ENCODE data around the gene CDKN2C.
A peak's percentile ranks its signal among the peaks of the same experiment; 100 is the strongest.
"Not testable (repeated sequence)": the region's sequence is repeated elsewhere in the genome, so short reads cannot be mapped to it uniquely, and the experiment has no call there.

The CDKN2C gene

DNA sequence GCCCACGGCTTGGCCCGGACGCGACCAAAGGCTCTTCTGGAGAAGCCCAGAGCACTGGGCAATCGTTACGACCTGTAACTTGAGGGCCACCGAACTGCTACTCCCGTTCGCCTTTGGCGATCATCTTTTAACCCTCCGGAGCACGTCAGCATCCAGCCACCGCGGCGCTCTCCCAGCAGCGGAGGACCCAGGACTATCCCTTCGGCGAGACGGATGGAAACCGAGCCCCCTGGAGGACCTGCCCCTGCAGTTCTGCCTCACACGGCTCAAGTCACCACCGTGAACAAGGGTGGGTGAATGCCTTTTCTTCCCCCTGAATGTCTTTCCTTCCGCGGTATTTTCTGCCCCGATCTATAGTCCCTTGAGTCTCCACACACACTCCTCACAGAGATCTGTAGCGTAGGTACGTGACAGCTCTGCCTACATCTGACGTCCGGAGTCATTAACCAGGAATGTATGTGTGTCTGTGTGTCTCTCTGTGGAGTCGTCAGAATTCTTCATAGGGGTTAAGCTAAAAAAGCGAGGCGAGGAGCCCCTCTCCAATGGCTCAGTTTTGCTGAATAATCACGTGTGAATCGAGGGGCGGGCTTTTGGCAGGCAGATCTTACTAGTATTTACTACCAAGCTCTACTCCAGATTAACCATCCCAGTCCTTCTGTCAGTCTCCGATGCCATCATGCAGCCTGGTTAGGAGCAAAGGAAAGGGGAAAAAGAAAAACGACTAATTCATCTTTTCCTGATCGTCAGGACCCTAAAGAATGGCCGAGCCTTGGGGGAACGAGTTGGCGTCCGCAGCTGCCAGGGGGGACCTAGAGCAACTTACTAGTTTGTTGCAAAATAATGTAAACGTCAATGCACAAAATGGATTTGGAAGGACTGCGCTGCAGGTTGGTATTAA is at the start of gene CDKN2C:
CDKN2C (plus strand) TSS at position 635 of the 898 bp plus-strand sequence; CDS start at position 759, 124 bp downstream.
- peak; percentile 84 for DNase-seq (ENCODE audit: low spot score)

- no peak for DNase-seq (ENCODE audit: low spot score)
Measured at GRCh38 chr1:50920409-50920808, 49.6 kb upstream of the CDKN2C start.

DNA sequence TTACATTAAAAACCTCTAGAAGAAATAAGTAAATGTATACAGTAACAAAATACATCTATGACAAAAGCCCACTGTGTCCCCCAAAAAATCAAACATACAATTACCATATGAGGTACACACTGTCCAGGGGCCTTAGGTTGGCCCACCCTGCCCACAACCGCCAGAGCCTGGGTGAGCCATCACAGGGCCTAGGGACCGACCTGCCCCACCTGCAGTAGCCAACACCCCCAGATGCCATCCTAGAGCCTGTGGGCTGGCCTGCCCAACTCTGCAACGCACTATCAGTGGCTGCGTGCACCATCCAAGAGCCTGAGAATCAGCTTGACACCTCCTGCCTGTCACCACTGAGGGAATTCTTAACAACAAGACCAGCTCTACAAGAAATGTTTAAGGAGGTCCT is 49.0 kb upstream of the CDKN2C start:
- DNase-seq (ENCODE audit: low spot score) = no peak

GRCh38 chr1:50923564-50923963 is 46.5 kb upstream of the CDKN2C start:
- DNase-seq (ENCODE audit: low spot score) = no peak

DNA sequence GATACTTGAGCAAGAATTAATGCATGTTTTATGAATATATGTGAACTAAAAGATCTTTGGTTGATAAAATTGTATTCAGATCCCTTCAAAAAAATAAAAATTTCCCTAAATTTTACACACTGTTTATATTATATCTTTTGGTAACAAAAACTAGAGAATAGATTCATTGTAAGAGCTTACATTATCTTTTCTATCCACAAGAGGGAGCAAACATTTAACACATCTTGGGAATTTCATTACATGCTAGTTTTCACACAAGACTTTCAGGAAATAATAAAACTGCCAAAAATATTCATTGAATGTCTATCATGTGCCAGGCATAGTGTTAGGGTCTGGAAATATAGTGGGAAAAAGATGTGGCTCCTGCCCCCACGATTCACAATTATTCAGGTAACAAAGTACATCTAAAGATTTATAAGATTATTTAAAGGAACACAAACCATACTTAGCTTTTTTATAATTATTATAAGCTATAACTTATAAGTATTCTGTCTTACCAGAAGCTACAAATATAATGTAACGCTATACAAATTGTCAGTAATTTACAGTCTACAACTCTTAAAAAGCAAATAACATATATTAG is 40.6 kb upstream of the CDKN2C start:
- DNase-seq (ENCODE audit: low spot score) = peak; percentile 45

GRCh38 chr1:50930193-50930592 is 39.9 kb upstream of the CDKN2C start:
- DNase-seq (ENCODE audit: low spot score) = no peak

DNA sequence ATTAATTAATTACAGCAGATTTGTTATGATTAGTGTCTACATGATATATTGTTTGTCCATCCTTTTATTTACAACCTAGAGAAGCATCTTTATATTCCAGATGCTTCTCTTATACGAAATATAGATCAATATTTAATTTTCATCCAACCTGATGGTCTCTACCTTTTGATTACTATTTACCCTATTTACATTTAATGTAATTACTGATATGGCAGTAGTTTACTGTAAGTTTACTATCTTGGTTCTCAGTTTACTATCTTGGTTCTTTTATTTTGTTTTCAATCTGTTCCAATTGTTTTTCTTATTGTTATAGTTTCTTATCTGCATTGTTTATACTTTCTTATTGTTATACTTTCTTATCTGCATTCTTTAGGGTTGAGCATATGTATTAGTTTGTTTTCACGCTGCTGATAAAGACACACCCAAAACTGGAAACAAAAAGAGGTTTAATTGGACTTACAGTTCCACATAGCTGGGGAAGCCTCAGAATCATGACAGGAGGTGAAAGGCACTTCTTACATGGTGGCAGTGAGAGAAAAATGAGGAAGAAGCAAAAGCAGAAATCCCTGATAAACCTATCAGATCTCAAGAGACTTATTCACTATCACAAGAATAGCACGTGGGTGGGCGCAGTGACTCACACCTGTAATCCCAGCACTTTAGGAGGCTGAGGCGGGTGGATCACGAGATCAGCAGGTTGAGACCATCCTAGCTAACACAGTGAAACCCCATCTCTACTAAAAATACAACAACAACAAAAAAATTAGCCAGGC is 38.9 kb upstream of the CDKN2C start:
- DNase-seq (ENCODE audit: low spot score) = peak; percentile 13

DNA sequence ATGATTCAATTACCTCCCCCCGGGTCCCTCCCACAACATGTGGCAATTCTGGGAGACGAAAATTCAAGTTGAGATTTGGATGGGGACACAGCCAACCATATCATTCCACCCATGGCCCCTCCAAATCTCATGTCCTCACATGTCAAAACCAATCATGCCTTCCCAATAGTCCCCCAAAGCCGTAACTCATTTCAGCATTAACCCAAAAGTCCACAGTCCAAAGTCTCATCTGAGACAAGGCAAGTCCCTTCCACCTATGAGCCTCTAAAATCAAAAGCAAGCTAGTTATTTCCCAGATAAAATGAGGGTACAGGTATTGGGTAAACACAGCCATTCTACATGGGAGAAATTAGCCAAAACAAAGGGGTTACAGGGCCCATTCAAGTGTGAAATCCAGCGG is 38.0 kb upstream of the CDKN2C start:
- not testable (repeated sequence) for DNase-seq (ENCODE audit: low spot score)

DNA sequence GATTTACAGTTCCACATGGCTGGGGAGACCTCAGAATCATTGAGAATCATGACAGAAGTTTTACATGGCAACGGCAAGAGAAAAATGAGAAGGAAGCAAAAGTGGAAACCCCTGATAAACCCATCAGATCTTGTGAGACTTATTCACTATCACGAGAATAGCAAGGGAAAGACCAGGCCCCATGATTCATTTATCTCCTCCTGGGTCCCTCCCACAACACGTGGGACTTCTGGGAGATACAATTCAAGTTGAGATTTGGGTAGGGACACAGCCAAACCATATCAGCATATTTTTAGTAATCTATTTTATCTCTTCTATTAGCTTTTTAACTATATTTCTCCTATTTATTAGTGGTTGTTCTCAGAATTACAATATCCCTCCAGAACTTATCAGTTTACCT is 36.3 kb upstream of the CDKN2C start:
- DNase-seq (ENCODE audit: low spot score) = not testable (repeated sequence)

DNA sequence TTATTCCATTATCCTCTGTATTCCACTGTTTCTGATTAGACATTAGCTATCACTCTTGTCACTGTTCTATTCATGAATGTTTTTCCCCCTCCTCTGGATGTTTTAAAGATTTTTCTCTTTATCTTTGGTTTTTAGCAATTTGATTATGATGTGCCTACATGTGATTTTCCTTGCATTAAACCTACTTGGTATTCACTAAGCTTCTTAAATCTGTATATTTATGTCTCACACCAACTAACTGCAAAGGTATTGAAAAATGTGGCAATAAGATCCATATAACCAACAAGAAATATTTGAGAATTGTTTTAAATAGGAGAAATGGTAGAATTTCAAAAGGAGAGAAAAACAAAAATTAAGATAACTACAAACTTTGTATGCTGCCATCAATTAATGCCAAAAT is 35.2 kb upstream of the CDKN2C start:
- no peak for DNase-seq (ENCODE audit: low spot score)

DNA sequence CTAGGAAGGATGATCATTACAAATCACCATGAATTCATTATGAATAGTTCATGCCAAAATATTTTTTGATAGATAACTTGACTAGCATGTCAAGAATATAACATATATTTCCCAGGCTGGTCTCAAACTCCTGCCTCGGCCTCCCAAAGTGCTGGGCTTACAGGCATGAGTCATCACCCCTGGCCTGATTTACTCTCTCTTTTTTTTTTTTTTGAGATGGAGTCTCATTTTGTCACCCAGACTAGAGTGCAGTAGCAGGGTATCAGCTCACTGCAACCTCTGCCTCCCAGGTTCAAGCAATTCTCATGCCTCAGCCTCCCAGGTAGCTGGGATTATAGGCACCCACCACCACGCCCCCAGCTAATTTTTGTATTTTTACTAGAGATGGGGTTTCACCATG is 34.8 kb upstream of the CDKN2C start:
- DNase-seq (ENCODE audit: low spot score) = not testable (repeated sequence)

DNA sequence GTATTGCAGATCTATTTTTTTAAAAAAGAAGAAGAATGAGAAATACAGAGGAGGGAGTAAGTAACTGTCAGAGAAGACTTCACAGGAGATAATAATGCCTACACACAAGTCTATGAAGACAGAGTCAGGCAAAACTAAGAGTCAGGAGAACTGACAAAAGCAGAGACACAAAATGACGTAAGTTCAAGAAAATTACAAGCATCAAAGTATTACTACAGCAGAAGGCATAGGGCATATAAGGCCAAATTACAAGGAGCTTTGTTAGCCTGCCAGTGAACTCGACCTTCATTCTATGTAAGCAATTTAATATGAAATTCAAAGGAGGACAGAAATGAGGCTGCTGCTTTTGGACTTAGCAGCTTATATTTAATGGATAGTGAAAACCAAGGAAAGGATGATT is 33.7 kb upstream of the CDKN2C start:
- DNase-seq (ENCODE audit: low spot score) = no peak

DNA sequence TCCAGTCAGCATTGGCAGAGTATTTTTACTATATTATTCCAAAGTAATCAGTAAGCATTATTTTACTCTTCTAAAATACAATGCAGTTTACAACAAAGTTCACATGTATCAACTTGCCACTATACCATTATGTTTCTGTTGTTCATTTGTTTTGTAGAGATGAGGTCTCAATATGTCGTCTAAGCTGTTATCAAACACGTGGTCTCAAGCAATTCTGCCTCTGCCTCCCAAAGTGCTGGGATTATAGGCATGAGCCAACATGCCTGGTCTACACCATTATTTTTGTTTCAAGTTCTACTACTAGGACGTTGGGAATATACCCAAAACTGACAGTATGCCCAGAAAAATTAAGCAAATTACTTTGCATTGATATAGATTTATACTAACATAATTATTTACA is 29.8 kb upstream of the CDKN2C start:
- DNase-seq (ENCODE audit: low spot score) = no peak

GRCh38 chr1:50942334-50942733 is 27.7 kb upstream of the CDKN2C start:
- no peak for DNase-seq (ENCODE audit: low spot score)

GRCh38 chr1:50949286-50949982 is 20.6 kb upstream of the CDKN2C start:
- no peak for DNase-seq (ENCODE audit: low spot score)

DNA sequence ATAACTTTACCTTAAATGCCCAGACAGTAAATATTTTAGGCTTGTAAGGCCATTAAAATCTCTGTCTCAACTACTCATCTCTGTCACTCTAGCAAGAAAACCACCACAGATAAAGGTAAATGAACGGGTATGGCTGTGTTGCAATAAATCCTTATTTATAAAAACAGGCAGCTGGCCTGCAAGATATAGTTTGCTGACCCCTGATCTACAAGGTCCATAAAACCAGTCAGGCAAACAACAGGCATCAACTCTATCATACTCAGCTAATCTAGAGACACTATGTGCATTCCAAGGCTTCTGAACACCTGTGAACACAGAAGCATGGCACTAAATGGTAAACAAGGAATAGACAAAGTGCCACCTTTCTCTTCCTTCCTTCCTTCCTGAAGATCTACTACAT is 19.6 kb upstream of the CDKN2C start:
- no peak for DNase-seq (ENCODE audit: low spot score)

- not testable (repeated sequence) for DNase-seq (ENCODE audit: low spot score)
Measured at GRCh38 chr1:50952566-50952965, 17.5 kb upstream of the CDKN2C start.

DNA sequence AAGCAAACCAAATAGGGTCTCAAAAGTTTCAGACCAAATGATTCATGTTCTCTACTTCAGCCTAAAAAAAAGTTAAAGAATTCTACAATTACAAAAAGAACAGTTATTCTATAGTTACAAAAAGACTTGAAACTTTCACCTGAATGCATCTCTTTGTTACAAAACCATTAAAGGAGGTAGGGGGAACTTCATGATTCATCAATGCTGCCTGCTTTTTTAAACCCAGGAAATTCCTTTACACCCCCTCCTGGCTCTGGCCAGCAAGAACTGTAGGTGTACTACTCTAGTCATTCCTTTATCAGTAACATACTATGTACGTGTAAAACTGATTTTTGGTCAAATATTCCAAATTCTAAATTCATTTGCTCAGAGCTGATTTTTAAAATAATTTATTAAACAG is 14.9 kb upstream of the CDKN2C start:
- peak; percentile 55 for DNase-seq (ENCODE audit: low spot score)

DNA sequence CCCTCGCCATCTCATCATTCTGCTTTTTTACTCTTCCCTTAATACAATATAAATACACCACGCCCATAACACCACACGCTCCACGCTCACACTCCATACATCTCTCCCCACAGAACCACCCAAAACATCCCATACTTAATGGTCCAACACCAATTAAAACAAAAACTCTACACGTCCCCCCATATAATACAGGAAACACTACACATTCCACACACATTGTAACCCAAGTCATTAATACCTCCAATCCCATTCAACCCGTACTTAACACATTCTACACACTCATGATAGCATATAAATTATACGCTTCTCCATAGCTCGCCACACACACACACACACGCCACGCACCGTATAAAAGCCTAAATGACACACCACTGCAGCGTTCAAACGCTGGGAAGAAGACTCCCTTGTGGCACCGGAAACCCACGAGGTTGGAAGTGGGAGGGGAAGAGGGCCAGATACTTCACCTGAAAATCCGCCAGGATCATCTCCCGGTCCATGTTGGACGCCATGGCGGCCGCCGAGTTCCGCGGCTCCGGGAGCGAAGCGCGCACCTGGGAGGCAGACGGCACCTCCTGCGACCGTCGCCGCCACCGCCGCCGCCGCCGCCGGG is 10.6 kb upstream of the CDKN2C start:
- peak; percentile 73 for DNase-seq (ENCODE audit: low spot score)

DNA sequence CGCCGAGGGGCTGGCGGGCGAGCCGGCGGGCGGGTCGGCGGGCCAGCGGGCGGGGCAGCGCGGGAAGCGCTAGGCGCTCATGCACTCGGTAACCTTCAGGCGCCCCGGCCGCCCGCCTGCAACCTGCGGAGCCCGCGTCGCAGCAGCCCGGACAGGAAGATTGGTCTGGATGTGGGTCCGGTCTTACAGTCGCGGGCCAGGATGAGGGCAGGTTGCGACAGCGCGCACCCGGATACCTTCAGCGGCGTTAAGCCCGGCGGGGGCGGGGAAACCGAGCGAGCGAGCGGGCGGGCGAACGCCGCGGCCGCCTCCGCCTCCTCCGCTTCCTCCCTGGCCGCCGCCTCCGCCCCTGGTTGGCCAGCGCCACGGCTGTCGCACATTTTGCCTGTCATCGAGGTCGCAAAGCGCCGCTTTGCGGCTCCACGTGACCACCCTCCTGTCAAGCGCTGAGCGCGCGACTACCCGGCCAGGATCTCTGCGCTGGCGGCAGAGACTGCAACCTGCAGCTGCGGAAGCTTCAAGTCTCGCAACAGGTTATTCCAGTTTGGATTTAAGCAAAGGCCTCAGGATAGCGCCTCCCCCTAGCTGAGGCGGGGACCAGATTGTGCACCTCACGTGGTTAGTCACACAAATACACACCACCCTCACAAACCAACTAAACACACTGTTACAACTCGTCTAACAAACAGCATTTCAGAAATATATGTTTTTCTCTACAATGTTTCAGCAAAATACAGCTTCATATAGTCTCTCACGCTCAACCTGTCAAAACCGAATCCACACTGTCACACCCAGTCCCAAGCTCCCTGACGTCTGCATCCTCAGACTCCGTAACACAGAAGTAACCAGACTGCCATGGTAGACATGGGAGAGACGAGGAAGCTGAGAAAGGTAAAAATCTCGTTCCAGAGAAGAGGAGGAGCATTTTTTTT is 9.9 kb upstream of the CDKN2C start, which contains the start of gene FAF1:
FAF1 (minus strand) TSS at position 355 of the 932 bp plus-strand sequence. CDS start 456 bp downstream, outside the sequence.
- DNase-seq (ENCODE audit: low spot score) = peak; percentile 98

All from kidney tubule cell (primary cell).